ENCODE results near the gene TMEM247.

TMEM247 gene

DNA sequence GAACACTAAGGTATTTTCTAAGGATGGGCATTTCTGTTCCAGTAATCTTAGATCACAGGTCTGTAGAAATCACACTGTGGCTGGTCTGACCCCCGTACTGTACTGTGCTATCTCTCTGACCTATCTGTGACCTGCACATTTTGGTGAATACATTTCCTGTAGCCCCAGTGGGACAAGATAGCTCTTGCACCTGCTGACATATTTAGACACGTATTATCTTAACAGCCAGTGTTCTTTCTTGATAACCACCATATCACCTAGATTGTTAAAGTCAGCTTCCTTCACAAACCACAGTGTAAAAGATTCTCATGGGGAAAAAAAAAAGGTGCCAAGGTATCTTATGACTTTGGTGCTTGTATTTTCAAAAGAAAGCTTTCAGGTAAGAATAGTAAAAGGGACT is 39.8 kb upstream of the TMEM247 start:
- no peaks in the 10 kb centered on the region for H3K27me3 ChIP-seq
- H3K9me3 ChIP-seq = no peaks in the 10 kb centered on the region
- peaks cover 10 to 14% of the 10 kb centered on the region in 2 experiments for H3K4me1 ChIP-seq (ENCODE audit: control insufficient read depth in 1 of 2, insufficient read depth in 1 of 2, low read depth in 1 of 2, low read length in 1 of 2)
- H3K36me3 ChIP-seq = no peaks in the 10 kb centered on the region
- TF ChIP-seq, protein P1, sequence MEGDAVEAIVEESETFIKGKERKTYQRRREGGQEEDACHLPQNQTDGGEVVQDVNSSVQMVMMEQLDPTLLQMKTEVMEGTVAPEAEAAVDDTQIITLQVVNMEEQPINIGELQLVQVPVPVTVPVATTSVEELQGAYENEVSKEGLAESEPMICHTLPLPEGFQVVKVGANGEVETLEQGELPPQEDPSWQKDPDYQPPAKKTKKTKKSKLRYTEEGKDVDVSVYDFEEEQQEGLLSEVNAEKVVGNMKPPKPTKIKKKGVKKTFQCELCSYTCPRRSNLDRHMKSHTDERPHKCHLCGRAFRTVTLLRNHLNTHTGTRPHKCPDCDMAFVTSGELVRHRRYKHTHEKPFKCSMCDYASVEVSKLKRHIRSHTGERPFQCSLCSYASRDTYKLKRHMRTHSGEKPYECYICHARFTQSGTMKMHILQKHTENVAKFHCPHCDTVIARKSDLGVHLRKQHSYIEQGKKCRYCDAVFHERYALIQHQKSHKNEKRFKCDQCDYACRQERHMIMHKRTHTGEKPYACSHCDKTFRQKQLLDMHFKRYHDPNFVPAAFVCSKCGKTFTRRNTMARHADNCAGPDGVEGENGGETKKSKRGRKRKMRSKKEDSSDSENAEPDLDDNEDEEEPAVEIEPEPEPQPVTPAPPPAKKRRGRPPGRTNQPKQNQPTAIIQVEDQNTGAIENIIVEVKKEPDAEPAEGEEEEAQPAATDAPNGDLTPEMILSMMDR (IDR thresholded peaks at IDR 0.05) = no peak
- no peak overlapping the region for H3K4me3 ChIP-seq (ENCODE audit: low read depth in 1 of 2, low read length in 1 of 2)
- no peak overlapping the region for H3K27ac ChIP-seq

DNA sequence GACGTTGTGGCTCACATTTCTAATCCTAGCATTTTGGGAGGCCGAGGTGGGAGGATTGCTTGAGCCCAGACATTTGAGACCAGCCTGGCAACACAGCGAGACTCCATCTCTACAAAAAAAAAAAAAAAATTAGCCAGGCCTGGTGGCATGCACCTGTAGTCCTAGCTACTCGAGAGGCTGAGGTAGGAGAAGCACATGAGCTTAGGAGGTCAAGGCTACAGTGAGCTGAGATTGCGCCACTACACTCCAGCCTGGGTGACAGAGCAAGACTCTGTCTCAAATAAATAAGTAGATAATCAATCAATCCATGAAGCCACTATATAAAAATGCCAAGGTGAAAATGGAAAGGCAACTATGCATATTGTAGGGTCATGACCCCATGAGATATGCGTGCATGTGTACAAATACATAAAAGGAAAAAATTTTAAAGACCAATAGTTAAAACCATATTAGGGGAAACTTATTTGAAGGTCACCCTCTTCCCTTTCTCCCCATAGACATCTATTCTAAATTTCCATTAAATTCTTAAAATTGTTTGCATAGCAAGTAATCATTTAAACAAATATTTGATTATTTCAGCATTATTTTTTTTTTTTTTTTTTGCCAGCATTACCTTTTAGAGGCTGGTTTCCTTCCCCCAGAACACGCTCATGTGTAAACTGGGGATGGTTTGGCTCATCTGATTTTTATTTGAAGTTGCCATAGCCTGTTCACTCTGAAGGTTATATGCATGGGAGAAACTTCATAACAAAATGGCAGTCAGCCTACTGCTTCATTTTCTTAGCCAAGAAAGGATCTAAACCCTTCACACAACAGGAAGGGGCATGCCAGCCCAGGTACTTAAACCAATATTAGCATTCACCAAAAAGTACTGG is 37.3 kb upstream of the TMEM247 start:
- Histone ChIP-seq H3K4me3 (ENCODE audit: low read depth in 1 of 2, low read length in 1 of 2) (no peak overlapping the region), H3K9me3 (no peaks in the 10 kb centered on the region), H3K27me3 (no peaks in the 10 kb centered on the region), H3K36me3 (no peaks in the 10 kb centered on the region), H3K4me1 (ENCODE audit: control insufficient read depth in 1 of 2, insufficient read depth in 1 of 2, low read depth in 1 of 2, low read length in 1 of 2) (peaks cover 10 to 14% of the 10 kb centered on the region in 2 experiments), H3K27ac (no peak overlapping the region)
- TF ChIP-seq, protein P1 (IDR thresholded peaks at IDR 0.05) = no peak

DNA sequence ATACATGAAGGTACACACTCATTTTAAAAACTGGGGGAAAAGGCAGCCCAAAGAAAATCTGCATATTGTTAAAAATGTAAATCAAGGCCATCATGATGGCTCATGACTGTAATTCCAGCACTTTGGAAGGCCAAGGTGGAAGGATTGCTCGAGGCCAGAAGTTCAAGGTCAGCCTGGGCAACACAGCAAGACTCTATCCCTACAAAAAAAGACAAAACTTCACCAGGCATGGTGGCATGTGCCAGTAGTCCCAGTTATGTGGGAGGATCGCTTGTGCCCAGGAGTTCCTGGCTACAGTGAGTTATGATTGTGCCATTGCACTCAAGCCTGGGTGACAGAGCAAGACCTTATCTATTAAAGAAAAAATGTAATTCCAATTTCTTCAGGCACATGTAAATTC is 34.6 kb upstream of the TMEM247 start:
- Histone ChIP-seq H3K4me1 (ENCODE audit: control insufficient read depth in 1 of 2, insufficient read depth in 1 of 2, low read depth in 1 of 2, low read length in 1 of 2) (no peaks in the 10 kb centered on the region), H3K27ac (no peak overlapping the region), H3K36me3 (no peaks in the 10 kb centered on the region), H3K27me3 (no peaks in the 10 kb centered on the region), H3K4me3 (ENCODE audit: low read depth in 1 of 2, low read length in 1 of 2) (no peak overlapping the region), H3K9me3 (no peaks in the 10 kb centered on the region)
- TF ChIP-seq, protein P1 (IDR thresholded peaks at IDR 0.05) = no peak

DNA sequence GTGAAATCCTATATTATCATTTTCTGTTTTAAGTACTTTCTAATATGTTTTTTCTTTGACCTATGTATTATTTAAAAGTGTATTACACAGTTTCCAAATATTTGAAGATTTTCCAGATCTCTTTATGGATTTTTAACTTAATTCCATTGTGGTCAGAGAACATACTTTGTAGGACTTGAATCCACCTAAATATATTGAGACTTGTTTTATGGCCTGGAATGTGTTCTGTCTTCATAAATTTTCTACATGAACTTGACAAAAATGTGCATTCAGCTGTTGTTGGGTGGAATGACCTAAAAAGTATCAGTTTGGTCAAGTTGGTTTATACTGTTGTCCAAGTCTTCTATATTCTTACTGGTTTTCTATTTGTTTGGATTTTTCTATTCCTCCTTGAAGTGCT is 33.8 kb upstream of the TMEM247 start:
- TF ChIP-seq, protein P1 (IDR thresholded peaks at IDR 0.05) = no peak
- H3K9me3 ChIP-seq = no peaks in the 10 kb centered on the region
- no peak overlapping the region for H3K27ac ChIP-seq
- H3K4me3 ChIP-seq (ENCODE audit: low read depth in 1 of 2, low read length in 1 of 2) = no peak overlapping the region
- H3K4me1 ChIP-seq (ENCODE audit: control insufficient read depth in 1 of 2, insufficient read depth in 1 of 2, low read depth in 1 of 2, low read length in 1 of 2) = no peaks in the 10 kb centered on the region
- H3K27me3 ChIP-seq = no peaks in the 10 kb centered on the region
- no peaks in the 10 kb centered on the region for H3K36me3 ChIP-seq

DNA sequence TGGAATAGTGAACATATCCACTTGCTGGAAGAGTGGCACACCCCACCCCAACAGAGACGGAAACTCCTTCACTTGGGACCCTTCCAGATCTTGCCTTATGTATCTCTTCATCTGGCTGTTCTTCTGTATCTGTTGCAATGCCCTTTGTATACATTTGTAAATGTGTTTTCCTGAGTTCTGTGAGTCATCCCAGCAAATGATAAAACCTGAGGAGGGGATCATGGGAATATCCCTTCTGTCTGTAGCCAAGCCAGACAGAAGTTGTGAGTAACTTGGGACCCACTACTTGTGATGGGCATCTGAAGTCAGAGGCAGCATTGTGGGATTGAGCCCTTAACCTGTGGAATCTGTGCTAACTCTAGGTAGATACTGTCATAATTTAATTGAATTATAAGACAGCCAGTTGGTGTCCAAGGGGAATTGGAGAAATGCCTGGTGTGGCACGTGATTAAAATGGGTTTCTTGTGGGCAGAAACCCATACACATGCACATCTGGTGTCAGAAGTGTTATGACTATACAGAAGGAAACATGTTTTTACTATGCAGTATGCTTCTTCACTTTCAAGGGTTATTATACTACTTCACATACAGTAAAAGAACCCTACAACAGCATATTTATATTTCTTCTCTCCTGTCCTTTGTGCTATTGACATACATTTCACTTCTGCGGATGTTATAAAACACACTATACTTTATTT is 32.3 kb upstream of the TMEM247 start:
- TF ChIP-seq, protein P1 (IDR thresholded peaks at IDR 0.05) = no peak
- H3K4me1 ChIP-seq (ENCODE audit: control insufficient read depth in 1 of 2, insufficient read depth in 1 of 2, low read depth in 1 of 2, low read length in 1 of 2) = no peaks in the 10 kb centered on the region
- no peaks in the 10 kb centered on the region for H3K9me3 ChIP-seq
- H3K36me3 ChIP-seq = no peaks in the 10 kb centered on the region
- H3K27me3 ChIP-seq = no peaks in the 10 kb centered on the region
- no peak overlapping the region for H3K4me3 ChIP-seq (ENCODE audit: low read depth in 1 of 2, low read length in 1 of 2)
- H3K27ac ChIP-seq = no peak overlapping the region
